ENCODE measurements around the gene MICAL3. TPM values are rescaled to one million over a fixed set of nuclear protein-coding genes. Genes with fewer than 3 reads are reported as not detected.
A peak's percentile ranks its signal among the peaks of the same experiment; 100 is the strongest.

MICAL3 gene
- total and polyA plus RNA-seq, 9 of the 15 experiments (the other 6 are each of a cell fraction or from before 2014, with no cell fraction given), result 0.53 to 32.1 (median 12.3) TPM

DNA sequence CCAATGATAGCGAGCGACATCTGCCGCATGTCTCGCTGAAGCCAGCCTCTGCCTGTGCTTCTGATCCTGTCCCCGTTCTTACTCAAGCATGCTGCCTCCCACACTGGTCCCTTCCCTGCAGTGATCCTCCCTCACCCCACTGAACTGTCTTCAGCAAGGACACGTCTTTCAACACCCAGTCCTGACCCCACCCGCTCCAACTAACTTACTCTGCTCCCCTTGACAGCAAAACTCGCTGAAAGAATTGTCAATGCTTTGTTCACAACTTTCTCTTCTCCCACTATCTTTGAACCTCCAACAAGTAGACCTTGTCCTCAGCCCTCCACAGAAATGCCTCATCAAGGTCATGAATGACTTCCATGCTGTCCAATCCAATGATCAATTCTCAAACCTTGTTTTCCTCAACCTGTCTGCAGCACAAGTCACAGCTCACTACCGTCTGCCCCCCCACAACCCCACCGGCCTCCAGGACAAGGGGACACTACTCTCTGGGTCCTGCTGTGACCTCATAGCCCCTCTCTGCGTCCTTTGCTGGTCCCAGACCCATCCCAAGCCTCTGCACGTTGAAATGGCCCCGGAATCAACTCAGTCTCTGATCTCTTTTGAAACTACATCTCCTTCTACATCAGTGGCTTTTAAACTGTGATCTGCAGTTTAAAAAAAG, 108.0 kb downstream of the MICAL3 start (continued):
- TF ChIP-seq BMI1 (IDR thresholded peaks at IDR 0.05; ENCODE audit: low read length) (no peak), NR2F6 (CRISPR knock-in tag; IDR thresholded peaks at IDR 0.05) (no peak), ZFP1 (CRISPR knock-in tag; IDR thresholded peaks at IDR 0.05) (no peak), POLR2AphosphoS5 (IDR thresholded peaks at IDR 0.05; ENCODE audit: control insufficient read depth, insufficient read depth, low read depth, low read length) (no peak), MCM7 (IDR thresholded peaks at IDR 0.05) (no peak), ZBTB1 (CRISPR knock-in tag; IDR thresholded peaks at IDR 0.05; ENCODE audit: borderline replicate concordance, low read depth) (no peak), DPF2 (IDR thresholded peaks at IDR 0.05) (peak; percentile 83), HEY1 (CRISPR knock-in tag; IDR thresholded peaks at IDR 0.05; ENCODE audit: borderline replicate concordance) (no peak), MIER1 (IDR thresholded peaks at IDR 0.05; ENCODE audit: low read depth) (no peak), LEF1 (IDR thresholded peaks at IDR 0.05) (peak; percentile 50; the same call in 1 of the 2 replicates), ZBTB17 (CRISPR knock-in tag; IDR thresholded peaks at IDR 0.05) (no peak), NCOA1 (IDR thresholded peaks at IDR 0.05; ENCODE audit: low read depth) (0 out of 2 replicates have a peak, but pooled peaks have one; percentile 60)
- TF ChIP-seq, protein P1, sequence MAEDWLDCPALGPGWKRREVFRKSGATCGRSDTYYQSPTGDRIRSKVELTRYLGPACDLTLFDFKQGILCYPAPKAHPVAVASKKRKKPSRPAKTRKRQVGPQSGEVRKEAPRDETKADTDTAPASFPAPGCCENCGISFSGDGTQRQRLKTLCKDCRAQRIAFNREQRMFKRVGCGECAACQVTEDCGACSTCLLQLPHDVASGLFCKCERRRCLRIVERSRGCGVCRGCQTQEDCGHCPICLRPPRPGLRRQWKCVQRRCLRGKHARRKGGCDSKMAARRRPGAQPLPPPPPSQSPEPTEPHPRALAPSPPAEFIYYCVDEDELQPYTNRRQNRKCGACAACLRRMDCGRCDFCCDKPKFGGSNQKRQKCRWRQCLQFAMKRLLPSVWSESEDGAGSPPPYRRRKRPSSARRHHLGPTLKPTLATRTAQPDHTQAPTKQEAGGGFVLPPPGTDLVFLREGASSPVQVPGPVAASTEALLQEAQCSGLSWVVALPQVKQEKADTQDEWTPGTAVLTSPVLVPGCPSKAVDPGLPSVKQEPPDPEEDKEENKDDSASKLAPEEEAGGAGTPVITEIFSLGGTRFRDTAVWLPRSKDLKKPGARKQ (CRISPR knock-in tag; IDR thresholded peaks at IDR 0.05), result no peak
- TF ChIP-seq, protein P2, sequence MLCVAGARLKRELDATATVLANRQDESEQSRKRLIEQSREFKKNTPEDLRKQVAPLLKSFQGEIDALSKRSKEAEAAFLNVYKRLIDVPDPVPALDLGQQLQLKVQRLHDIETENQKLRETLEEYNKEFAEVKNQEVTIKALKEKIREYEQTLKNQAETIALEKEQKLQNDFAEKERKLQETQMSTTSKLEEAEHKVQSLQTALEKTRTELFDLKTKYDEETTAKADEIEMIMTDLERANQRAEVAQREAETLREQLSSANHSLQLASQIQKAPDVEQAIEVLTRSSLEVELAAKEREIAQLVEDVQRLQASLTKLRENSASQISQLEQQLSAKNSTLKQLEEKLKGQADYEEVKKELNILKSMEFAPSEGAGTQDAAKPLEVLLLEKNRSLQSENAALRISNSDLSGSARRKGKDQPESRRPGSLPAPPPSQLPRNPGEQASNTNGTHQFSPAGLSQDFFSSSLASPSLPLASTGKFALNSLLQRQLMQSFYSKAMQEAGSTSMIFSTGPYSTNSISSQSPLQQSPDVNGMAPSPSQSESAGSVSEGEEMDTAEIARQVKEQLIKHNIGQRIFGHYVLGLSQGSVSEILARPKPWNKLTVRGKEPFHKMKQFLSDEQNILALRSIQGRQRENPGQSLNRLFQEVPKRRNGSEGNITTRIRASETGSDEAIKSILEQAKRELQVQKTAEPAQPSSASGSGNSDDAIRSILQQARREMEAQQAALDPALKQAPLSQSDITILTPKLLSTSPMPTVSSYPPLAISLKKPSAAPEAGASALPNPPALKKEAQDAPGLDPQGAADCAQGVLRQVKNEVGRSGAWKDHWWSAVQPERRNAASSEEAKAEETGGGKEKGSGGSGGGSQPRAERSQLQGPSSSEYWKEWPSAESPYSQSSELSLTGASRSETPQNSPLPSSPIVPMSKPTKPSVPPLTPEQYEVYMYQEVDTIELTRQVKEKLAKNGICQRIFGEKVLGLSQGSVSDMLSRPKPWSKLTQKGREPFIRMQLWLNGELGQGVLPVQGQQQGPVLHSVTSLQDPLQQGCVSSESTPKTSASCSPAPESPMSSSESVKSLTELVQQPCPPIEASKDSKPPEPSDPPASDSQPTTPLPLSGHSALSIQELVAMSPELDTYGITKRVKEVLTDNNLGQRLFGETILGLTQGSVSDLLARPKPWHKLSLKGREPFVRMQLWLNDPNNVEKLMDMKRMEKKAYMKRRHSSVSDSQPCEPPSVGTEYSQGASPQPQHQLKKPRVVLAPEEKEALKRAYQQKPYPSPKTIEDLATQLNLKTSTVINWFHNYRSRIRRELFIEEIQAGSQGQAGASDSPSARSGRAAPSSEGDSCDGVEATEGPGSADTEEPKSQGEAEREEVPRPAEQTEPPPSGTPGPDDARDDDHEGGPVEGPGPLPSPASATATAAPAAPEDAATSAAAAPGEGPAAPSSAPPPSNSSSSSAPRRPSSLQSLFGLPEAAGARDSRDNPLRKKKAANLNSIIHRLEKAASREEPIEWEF (CRISPR knock-in tag; IDR thresholded peaks at IDR 0.05), result no peak
- TF ChIP-seq, protein P3, sequence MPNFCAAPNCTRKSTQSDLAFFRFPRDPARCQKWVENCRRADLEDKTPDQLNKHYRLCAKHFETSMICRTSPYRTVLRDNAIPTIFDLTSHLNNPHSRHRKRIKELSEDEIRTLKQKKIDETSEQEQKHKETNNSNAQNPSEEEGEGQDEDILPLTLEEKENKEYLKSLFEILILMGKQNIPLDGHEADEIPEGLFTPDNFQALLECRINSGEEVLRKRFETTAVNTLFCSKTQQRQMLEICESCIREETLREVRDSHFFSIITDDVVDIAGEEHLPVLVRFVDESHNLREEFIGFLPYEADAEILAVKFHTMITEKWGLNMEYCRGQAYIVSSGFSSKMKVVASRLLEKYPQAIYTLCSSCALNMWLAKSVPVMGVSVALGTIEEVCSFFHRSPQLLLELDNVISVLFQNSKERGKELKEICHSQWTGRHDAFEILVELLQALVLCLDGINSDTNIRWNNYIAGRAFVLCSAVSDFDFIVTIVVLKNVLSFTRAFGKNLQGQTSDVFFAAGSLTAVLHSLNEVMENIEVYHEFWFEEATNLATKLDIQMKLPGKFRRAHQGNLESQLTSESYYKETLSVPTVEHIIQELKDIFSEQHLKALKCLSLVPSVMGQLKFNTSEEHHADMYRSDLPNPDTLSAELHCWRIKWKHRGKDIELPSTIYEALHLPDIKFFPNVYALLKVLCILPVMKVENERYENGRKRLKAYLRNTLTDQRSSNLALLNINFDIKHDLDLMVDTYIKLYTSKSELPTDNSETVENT (CRISPR knock-in tag; IDR thresholded peaks at IDR 0.05), result no peak
- TF ChIP-seq, protein P4, sequence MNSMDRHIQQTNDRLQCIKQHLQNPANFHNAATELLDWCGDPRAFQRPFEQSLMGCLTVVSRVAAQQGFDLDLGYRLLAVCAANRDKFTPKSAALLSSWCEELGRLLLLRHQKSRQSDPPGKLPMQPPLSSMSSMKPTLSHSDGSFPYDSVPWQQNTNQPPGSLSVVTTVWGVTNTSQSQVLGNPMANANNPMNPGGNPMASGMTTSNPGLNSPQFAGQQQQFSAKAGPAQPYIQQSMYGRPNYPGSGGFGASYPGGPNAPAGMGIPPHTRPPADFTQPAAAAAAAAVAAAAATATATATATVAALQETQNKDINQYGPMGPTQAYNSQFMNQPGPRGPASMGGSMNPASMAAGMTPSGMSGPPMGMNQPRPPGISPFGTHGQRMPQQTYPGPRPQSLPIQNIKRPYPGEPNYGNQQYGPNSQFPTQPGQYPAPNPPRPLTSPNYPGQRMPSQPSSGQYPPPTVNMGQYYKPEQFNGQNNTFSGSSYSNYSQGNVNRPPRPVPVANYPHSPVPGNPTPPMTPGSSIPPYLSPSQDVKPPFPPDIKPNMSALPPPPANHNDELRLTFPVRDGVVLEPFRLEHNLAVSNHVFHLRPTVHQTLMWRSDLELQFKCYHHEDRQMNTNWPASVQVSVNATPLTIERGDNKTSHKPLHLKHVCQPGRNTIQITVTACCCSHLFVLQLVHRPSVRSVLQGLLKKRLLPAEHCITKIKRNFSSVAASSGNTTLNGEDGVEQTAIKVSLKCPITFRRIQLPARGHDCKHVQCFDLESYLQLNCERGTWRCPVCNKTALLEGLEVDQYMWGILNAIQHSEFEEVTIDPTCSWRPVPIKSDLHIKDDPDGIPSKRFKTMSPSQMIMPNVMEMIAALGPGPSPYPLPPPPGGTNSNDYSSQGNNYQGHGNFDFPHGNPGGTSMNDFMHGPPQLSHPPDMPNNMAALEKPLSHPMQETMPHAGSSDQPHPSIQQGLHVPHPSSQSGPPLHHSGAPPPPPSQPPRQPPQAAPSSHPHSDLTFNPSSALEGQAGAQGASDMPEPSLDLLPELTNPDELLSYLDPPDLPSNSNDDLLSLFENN (IDR thresholded peaks at IDR 0.05; ENCODE audit: low read depth in 2 of 2, low read length in 2 of 2), result no peak

All from K562 (cell line).